ENCODE measurements around the gene ADAMTS12. TPM values are rescaled to one million over a fixed set of nuclear protein-coding genes. Genes with fewer than 3 reads are reported as not detected.

ADAMTS12 gene
- total RNA-seq, 1 experiment from 2014 or later, result not detected

- intact Hi-C loops (cut with micrococcal nuclease; ENCODE audit: unreplicated experiment), result no loop called here
- Mint-ChIP-seq H3K27me3 (ENCODE audit: insufficient read depth, unreplicated experiment) (no peaks in the 10 kb centered on the region), H3K27ac (ENCODE audit: unreplicated experiment) (no peak overlapping the region), H3K4me1 (ENCODE audit: low read depth, unreplicated experiment) (no peaks in the 10 kb centered on the region), H3K4me3 (ENCODE audit: unreplicated experiment) (no peak overlapping the region), H3K9me3 (ENCODE audit: unreplicated experiment) (peaks cover 10% of the 10 kb centered on the region), H3K36me3 (ENCODE audit: insufficient read depth, unreplicated experiment) (no peaks in the 10 kb centered on the region)
- no TSS peak for BruUV-seq (replicated peaks)
- Histone ChIP-seq H3K4me3 (ENCODE audit: low read depth, low read length) (no peak overlapping the region), H3K27me3 (replicated peaks; ENCODE audit: control insufficient read depth, insufficient read depth, low read length) (no peaks in the 10 kb centered on the region), H3K36me3 (ENCODE audit: control insufficient read depth, insufficient read depth, low read length) (no peaks in the 10 kb centered on the region), H3K9me3 (no peaks in the 10 kb centered on the region; the same call in 1 of the 2 replicates), H3K4me1 (no peaks in the 10 kb centered on the region)
- no peak for DNase-seq
- ChIA-PET CTCF (no interaction called here), POLR2A (no interaction called here)
- TF ChIP-seq CTCF (IDR thresholded peaks at IDR 0.05; ENCODE audit: insufficient read depth in 1 of 2, low read depth in 1 of 2, low read length in 1 of 2, severe bottlenecking in 1 of 2, unreplicated experiment in 1 of 2), result no peak
These were observed 378.2 kb downstream of the ADAMTS12 start for GRCh38 chr5:33513462-33514185.

- Mint-ChIP-seq H3K27me3 (ENCODE audit: insufficient read depth, unreplicated experiment) (no peaks in the 10 kb centered on the region), H3K9me3 (ENCODE audit: unreplicated experiment) (no peaks in the 10 kb centered on the region), H3K36me3 (ENCODE audit: insufficient read depth, unreplicated experiment) (no peaks in the 10 kb centered on the region), H3K27ac (ENCODE audit: unreplicated experiment) (no peak overlapping the region), H3K4me1 (ENCODE audit: low read depth, unreplicated experiment) (no peaks in the 10 kb centered on the region), H3K4me3 (ENCODE audit: unreplicated experiment) (no peak overlapping the region)
- BruUV-seq (replicated peaks), result no TSS peak
- Histone ChIP-seq H3K4me1 (no peaks in the 10 kb centered on the region), H3K27me3 (replicated peaks; ENCODE audit: control insufficient read depth, insufficient read depth, low read length) (no peaks in the 10 kb centered on the region), H3K4me3 (ENCODE audit: low read depth, low read length) (no peak overlapping the region), H3K36me3 (ENCODE audit: control insufficient read depth, insufficient read depth, low read length) (no peaks in the 10 kb centered on the region), H3K9me3 (no peaks in the 10 kb centered on the region; the same call in 1 of the 2 replicates)
- ChIA-PET CTCF (no interaction called here), POLR2A (no interaction called here)
- intact Hi-C loops (cut with micrococcal nuclease; ENCODE audit: unreplicated experiment), result no loop called here
- no peak for TF ChIP-seq CTCF (IDR thresholded peaks at IDR 0.05; ENCODE audit: insufficient read depth in 1 of 2, low read depth in 1 of 2, low read length in 1 of 2, severe bottlenecking in 1 of 2, unreplicated experiment in 1 of 2)
- no peak for DNase-seq
These were observed 382.8 kb downstream of the ADAMTS12 start for GRCh38 chr5:33509036-33509435.

GRCh38 chr5:33507426-33507825, 384.4 kb downstream of the ADAMTS12 start:
- no peaks in the 10 kb centered on the region for H3K4me1 ChIP-seq
- Mint-ChIP-seq H3K27me3 (ENCODE audit: insufficient read depth, unreplicated experiment) (no peaks in the 10 kb centered on the region), H3K4me1 (ENCODE audit: low read depth, unreplicated experiment) (no peaks in the 10 kb centered on the region), H3K9me3 (ENCODE audit: unreplicated experiment) (no peaks in the 10 kb centered on the region), H3K36me3 (ENCODE audit: insufficient read depth, unreplicated experiment) (no peaks in the 10 kb centered on the region), H3K27ac (ENCODE audit: unreplicated experiment) (no peak overlapping the region), H3K4me3 (ENCODE audit: unreplicated experiment) (no peak overlapping the region)
- no peak for TF ChIP-seq CTCF (IDR thresholded peaks at IDR 0.05; ENCODE audit: insufficient read depth in 1 of 2, low read depth in 1 of 2, low read length in 1 of 2, severe bottlenecking in 1 of 2, unreplicated experiment in 1 of 2)
- no peaks in the 10 kb centered on the region for H3K27me3 ChIP-seq (replicated peaks; ENCODE audit: control insufficient read depth, insufficient read depth, low read length)
- H3K36me3 ChIP-seq (ENCODE audit: control insufficient read depth, insufficient read depth, low read length), result no peaks in the 10 kb centered on the region
- intact Hi-C loops (cut with micrococcal nuclease; ENCODE audit: unreplicated experiment), result no loop called here
- DNase-seq, result no peak
- no TSS peak for BruUV-seq (replicated peaks)
- H3K4me3 ChIP-seq (ENCODE audit: low read depth, low read length), result no peak overlapping the region
- ChIA-PET POLR2A (no interaction called here), CTCF (no interaction called here)
- H3K9me3 ChIP-seq, result no peaks in the 10 kb centered on the region; the same call in 1 of the 2 replicates
